ENCODE measurements around the gene XPOT.

- TF ChIP-seq CTCF (conservative IDR thresholded peaks at IDR 0.05 in 1 of 2, IDR thresholded peaks at IDR 0.05 in 1 of 2; ENCODE audit: low read depth in 1 of 2, low read length in 2 of 2) = no peak
- no peak for TF ChIP-seq EZH2 (IDR thresholded peaks at IDR 0.05; ENCODE audit: low read length, missing control alignments)
Observed at GRCh38 chr12:64427988-64428387, 23.8 kb downstream of the XPOT start.

Data from fibroblast of lung (primary cell).